Activated CD4-positive, alpha-beta T cell treated with anti-CD3 and anti-CD28 coated beads for 1 hour (primary cell): ENCODE results near the gene ADAMTS9.
A peak's percentile ranks its signal among the peaks of the same experiment; 100 is the strongest.

Experiments used
- DNase-seq: peaks from one replicate; pipeline ENCODE4 v3.0.0-alpha.2; 2020

The ADAMTS9 gene

DNA sequence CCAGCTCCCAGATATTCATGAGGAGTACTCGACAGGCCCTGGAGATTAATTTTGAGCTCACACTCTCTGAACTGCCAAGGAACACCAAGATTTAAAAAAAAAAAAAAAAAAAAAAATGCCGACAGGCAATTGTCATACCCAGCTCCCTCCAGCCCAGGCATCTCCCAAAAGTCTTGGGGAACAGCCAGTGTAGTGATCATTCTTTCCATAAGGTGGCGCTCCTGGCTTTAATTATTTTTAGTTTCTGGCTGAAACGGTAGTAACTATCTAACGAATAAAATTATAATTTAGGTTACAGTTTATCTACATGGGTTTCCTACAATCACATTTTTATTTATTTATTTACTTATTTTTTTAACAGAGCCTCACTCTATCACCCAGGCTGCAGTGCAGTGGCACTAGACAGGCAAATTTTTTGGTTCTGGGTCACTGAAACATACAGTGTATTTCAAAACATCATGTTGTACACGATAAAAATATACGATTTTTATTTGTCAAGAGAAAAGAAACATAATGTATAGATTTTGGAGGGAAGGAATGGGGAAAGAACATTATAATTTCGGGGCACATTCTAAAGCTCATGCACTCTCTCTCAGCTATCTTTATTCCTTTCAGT, 157.3 kb downstream of the ADAMTS9 start:
- no peak for DNase-seq

DNA sequence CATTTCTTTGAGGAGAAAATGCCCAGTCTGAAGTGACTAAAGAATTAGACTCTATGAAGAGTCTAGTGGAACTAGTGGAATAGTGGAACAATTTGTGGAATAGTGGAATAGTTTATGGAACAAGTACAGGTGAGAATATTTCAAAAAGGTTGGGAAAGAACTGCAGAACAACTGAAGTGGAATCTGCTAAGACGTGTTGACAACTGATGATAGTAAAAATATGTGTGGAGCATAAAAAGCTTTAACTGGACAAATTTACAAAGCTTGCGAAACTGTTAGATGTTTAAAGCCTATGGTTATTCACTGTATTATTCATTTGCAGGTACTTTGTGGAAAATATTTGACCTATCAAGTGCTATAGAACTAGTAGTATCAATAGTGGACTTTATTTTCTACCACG, 164.5 kb downstream of the ADAMTS9 start:
- no peak for DNase-seq

DNA sequence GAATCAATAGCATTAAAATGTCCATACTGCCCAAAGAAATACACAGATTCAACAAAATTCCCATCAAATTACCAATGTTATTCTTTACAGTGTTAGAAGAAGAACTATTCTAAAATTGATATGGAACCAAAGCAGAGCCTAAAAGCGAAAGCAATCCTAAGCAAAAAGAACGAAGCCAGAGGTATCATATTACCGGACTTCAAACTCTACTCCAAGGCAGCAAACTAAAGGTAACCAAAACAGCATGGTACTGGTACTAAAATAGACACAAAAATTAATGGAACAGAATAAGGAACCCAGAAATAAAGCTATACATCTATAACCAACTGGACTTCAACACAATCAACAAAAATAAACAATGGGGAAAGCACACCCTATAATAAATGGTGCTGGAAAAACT, 167.5 kb downstream of the ADAMTS9 start:
- DNase-seq = no peak

DNA sequence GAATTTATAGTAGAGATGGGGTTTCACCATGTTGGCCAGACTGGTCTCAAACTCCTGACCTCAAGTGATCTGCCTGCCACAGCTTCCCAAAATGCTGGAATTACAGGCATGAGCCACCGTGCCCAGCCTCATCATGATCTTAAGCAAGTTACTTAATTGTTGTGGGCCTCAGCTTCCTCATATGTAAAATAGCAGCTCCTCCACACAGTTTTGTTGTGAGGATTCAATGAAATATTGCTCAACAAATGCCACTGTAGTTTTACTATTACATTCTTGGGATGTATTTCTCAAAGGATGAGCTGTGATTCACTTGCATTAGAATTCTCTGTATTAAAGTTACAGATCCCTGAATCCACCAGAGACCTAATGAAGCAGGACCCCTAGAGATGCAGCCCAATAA, 168.8 kb downstream of the ADAMTS9 start:
- DNase-seq = no peak

DNA sequence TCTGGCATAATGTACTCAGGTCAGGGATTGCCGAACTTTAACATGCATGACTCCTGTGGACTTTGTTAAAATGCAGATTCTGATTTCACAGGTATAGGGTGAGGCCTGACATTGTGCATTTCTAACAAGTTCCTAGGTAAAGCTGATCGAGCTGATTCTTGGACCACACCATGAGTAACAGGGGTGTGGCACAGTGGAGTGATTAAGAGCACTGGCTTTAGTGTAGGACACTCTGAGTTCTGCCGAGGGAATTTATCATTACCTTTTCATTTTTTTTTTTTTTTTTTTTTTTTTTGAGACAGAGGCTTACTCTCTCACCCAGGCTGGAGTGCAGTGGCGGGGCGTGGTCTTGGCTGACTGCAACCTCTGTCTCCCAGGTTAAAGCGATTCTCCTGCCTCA, 169.3 kb downstream of the ADAMTS9 start:
- no peak for DNase-seq

DNA sequence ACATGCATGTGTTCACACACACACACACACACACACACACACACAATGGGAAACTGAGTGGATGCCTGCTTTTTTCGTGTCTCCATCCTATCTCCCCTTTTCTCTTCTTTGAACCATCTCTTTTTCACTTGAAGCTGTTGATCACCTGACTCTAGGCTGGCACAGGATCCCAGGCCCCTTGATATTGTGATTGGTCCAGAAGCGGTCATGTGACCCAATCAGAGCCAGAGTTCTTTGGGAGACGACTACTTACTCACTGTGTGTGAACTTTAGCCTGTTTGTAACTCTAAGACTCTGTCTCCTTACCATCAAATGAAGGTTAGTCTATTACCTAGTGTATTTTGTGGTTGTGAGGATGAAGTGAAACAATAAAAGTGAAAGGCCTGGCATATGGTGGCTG, 172.9 kb downstream of the ADAMTS9 start:
- no peak for DNase-seq

DNA sequence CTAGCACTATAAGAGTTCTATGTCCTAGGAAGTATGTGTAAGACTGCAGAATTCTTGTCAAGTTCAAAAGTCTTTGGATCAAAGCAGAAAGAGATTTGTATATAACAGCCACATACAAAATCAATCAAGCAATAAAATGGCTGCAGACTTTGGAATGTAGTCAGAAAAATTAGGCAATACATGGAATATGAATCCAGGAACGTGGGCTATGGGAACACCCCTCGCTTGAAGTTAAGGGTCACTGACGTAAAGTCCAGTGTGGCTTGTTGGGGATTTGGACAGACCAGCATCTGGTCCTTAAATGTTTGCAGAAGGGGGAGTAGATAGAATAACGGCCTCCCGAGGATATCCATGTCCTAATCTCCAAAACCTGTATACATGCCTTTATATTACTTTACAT, 178.6 kb downstream of the ADAMTS9 start:
- no peak for DNase-seq

DNA sequence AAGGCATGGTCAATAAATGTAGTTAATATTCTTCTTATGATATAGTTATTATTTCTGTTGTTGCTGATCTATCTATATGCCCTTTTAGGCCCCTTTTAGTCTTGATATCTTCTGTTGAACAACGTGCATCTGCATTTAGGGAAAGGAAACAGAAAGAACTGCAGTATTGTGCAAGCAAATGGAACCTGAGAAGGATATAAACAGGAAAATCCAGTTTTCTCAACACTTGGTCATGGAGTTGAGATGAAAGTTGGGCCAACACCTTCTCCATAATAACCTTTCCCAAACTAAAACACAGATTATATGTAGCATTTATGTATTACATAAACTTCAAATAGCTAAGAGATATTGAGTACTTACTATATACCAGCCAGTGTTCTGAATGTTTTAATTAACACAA, 179.7 kb downstream of the ADAMTS9 start:
- DNase-seq = no peak

DNA sequence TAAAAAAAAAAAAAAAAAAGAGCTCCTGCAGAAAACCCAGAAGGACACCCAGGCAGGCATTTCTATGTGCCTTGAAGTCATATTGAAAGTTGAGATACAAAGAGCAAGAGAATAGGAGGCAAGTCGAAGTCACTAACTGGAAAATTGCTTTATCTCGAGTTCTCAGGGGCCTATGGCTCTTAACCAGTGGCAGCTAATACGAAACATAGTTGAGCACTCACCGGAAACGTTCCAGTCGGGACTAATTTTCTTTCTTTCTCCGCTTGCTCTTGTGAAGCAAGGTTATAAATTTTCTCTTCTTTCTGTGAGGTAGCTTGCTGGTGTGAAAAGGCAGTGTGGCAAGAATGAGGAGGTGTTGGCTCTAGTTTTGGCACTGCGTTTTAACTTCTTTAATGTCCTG, 181.5 kb downstream of the ADAMTS9 start:
- no peak for DNase-seq

DNA sequence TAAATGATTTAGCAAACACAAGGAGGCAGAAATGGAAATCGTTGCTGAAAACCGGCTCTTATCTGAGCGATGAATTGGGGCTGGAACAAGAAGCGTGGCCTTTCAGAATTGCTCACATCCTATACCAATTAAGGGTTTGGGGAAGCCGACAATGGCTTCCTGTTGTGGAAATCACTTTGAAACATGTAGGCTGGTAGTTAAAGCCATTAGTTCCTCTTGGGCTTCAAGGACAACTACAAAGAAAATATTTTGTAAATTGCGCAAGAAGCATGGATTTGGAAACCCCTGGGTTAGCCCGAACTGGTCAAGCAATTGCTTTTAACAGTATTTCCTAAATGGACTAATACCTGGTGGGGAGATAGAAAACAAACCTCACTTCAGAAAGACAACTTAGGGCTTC, 182.4 kb downstream of the ADAMTS9 start:
- no peak for DNase-seq

DNA sequence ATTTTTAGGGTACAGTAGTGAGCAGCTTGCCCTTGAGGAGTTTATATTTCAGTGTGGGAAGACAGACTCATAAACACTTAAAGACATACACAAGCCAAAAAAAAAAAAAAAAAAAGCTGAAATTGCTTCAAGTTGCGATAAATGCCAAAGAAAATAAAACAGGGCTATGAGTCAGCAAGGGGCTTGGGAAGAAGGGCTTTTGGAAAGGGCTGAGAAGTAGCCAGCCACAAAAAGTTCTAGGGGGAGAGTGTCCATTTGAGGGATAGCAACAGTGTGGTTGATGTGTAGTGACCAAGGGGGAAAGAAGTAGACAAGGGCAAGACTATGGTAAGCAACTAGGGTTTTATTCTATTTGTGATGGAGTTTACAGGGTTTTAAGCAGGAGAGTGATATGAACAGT, 185.5 kb downstream of the ADAMTS9 start:
- DNase-seq = no peak

DNA sequence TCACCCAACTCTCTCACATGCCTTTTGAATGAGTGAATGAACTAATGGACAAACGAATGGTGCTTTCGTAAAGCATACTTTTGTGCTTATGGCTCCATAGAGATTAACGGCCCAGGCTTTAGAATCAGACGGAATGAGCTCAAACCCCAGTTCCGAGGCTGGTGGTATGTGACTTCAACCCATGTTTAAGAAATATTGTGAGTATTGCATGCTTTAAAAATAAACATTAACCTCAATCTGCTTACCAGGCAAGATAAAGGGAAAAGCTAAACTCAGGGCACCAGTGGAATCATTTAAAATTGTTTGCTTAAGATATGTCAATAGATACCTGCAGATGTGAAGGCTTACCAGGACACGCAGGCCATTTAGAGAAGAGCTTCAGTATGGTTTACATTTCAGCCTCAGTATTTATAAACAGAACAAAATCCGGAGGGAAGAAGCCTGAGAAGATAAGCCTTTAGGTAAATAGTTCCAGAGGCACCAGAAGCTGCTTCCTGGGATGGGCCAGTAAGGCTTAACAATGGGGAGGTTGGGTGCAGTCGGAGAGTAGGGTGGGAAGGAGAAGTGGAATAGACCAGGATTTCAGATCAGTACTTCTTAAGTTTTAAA, 186.4 kb downstream of the ADAMTS9 start:
- DNase-seq = no peak

DNA sequence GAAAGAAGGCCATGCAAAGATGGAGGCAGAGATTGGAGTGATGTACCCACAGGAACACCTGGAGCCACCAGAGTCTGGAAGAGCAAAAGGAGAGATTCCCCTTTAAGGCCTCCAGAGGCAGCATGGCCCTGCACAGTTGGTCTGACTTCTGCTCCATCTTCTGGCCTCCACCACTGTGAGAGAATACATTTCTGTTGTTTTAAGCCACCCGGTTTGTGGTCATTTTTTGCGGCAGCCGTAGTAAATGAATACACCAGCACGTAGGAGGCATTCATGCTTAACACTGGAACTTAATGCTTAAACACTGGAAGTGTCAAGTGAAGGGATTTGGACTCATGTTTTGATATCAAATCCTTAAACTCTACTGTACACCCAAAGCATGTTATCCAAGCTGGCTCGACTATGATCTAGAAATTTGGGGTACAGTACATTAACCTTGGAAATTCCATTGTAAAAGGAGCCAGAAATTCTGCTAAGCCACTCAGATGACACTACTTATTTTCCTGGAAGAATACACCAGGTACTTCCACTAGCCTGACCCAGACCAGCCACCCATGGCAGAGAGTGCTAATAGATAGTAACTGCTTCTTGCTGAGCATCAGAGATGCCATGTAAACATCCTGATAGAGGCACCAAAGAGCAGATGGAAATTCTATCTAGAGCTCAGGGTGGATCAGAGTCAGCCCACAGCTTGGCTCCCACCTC, 190.9 kb downstream of the ADAMTS9 start:
- DNase-seq = no peak

DNA sequence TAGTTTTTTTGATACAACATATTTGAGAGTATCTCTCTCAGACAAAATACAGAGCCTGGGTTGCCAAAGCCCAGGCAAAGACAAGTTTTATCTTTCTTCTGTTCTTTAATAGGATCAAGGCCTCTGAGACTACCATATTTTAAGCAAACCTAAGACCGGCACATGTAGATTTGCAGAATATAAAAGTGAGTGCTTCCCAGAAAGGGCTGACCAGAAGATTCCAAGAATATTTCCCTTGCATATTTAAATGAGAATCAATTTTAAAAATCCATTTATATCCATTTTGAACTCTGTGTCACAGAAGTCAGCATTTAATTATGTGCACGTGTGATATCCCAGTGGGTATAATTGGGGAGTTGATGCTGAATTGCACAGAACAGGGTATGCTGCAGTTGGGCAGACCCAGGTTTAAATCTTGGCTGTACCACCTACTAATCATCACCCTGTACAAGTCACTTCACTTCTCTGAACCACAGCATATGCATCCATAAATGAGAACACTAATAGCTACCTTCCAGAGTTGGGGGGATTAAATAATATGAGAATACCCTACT, 191.9 kb downstream of the ADAMTS9 start:
- no peak for DNase-seq

DNA sequence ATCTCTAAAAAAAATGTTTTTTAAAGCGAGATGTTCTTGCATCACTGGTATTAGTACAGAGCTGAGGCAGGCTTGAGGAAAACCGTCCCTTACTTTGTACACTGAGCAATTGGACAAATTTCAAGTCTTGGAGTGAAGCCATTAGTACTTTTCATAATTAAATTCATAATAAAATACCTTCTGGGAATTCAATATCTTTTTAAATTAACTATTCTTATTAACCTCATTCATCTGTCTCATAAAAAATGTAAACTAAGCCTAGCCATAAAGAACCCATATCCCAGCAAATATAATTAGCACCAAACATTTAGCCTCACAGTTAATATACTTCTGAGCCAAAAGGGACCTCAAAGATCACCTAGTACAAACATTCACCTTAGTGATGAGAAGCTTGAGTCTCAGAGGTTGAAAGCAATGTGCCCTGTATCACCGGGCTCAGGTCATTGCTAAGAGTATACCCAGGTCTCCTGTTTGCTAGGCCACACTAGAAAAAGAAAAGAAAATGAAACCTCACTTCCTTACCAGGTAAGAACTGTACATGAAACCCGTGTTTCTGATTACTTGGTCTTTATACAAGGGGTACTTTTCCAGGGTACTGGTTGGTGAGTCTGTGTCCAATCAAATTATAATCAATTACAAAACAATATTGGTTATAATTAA, 192.5 kb downstream of the ADAMTS9 start:
- DNase-seq = no peak

DNA sequence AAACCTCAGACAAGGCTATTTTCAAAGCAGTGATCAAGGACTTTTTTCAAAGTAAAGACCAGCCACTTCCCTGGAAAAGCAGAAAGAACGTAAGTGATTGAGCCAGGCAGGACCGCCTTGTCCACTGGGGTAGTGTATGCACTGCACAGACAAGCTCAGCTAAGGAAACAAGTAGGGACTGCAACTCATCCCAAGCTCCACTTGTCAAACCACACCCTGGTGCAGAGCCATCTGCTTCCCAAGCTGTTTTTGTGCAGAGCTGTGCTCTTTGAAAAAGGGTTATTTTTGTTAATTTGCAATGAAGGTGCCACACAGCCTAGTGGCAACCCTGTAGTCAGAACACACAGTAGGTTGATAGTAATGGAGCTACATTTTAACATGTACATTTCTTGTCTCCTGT, 193.3 kb downstream of the ADAMTS9 start:
- DNase-seq = no peak

DNA sequence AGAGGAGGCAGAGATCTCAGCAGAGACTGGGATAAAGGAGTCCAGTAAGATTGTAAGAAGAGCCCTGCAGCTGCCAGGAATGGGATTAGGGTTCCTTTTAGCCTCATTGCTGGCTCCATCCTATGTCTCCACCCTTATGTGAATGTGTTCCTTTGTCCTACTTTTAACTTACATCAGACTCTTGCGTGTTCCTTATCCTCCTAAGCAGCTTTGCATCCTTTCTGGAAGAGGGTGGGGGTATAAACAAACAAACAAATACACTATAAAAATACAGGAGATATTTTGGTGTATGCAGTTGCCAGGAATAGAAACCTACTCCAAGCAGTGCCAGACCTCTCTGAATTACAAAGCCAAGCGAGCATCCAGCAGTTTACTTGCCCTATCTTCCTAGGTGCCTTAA, 194.7 kb downstream of the ADAMTS9 start:
- no peak for DNase-seq

DNA sequence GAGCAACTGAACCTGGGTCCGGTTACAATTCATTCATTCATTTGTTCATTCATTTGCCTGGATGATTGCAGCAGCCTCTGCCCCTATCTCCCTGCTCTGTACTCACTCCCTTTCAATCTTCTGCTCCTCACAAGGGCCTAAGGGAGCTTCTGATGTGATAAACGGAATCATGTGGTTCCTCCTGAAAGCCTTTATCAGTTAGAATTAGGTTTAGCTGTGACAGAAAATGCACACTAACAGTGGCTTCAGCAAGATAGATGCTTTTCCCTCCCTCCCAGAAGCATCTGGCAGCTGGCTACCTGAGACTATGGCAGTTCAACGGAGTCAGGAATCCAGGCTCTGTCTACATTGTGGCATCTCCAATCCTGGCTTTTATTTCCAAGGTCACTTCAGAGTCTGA, 196.0 kb downstream of the ADAMTS9 start:
- DNase-seq = no peak

DNA sequence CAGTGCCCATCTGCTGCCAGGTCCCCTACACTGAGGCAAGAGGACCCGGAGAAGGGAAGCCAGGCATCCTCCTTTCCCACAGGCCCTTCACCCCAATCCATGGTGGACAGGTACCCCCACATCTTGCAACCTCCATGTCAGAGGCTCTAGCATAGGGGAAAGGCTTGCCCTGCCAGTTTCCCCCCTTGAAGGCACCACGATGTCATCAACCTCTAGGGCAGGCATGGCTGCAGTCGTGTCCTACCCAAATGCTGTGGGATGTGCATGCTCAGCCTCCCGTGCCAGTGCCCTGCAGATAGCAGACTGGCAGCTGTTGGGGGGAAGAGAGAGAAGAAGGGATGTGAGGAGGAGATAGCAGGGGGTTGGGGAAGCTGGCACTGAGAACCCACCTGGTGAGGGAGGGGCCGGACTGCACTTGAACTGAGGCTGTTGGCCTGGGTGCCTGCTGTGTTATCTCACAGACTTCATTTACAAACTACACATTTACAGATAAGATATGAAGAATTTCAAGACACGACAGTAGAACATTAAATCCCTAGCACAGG, 197.5 kb downstream of the ADAMTS9 start:
- no peak for DNase-seq

DNA sequence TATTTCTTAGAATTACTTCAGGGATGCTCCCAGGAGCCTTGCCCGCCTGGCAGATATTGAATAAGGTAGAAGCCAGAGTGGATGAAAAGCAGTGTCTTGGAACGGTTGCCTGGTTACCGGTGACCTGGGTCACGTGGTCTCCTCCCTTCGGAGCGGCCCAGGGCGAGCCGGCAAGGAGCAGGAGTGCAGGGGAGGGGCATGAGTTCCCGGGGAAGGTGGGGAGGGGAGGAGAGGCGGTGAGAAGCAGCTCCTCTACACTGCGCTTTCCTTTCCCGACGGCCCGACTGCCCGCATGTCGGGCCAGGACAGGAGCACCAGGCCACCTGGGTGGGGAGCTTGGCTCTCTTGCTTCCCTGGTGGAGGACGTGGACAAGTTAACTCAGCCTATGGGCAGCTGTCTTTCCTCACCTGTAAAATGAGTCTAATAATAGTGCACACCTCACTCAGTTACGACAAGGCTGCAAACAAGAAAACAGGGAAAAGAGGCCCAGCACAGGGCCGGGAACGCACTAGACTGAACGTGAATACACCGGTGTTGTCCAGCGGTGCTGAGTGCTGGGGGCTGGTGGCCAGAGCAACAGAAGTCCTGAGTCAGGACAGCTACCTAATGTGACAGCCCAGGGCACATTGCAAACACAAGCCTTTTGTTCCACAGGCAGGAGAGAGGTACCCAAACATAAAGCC, 198.3 kb downstream of the ADAMTS9 start:
- no peak for DNase-seq

DNA sequence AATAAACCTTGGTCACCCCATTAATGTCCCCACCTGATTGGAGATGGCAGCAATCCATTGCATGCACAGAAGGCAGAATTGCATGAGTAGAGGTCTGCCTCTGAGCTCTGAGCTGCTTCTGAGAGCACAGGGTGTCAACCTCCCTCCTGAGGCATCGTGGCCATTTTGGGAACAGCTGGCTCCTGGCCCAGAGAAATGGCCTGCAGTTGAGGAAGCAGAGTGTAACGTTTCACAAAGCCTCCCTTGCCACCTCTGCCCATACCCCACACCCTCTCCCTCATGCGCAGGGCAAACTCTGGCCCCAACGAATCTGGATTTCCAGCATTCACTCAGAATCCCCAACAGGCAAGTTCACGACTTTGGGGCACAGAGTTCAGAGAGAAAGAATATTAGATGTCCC, 198.9 kb downstream of the ADAMTS9 start:
- DNase-seq = no peak

DNA sequence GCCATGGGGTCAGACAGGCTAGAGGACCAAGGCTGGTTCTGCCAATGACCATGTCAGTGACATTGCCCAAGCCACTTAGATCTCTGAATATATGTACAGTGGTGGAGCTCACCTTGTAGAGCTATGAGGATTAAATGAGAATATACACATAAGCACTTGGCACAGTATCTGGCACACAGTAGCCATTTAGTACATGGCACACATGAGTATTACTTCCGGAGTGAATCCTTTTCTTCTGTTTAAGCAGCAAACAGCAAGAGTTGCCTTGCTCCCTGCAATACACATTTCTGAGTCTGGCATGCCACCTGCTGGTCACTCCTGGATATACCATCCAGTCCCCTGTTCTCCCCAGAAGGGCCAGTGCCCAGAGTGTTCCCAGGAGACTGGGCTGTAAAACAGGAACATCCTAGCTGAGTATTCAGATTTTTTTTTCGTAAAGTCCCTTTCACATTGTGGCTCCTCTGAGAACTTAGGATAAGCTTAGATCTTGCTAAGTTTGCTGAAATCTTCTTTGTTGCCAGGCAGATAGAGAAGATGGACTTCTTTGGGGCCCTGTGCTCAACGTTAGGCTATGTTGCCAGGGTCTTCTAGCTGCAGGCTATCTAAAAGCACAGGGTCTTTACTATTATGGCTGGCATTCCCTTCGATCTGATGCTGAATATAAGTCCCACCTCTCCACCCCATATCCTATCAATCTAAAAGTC, 203.4 kb downstream of the ADAMTS9 start:
- DNase-seq = peak; percentile 37
